Naive thymus-derived CD4-positive, alpha-beta T cell (primary cell): ENCODE data around the gene HDAC4. TPM values are rescaled to one million over a fixed set of nuclear protein-coding genes. Genes with fewer than 3 reads are reported as not detected.

ENCODE experiments used
- ATAC-seq: fragments of 150-1000 bp; cut with Tn5 transposase; 2 replicates; pipeline ENCODE4 v1.10.0; 2021; ENCODE audit warnings: mild to moderate bottlenecking, moderate library complexity
- CTCF ChIA-PET: fragments of 350-600 bp; sonication (Branson Sonifier 250); formaldehyde crosslinking; loops from one replicate; lab custom pipeline; 2021; ENCODE audit warnings: antibody characterized with exemption; lab: Charles Lee
- POLR2A ChIA-PET: fragments of 350-600 bp; sonication (Branson Sonifier 250); formaldehyde crosslinking; loops from one replicate; lab custom pipeline; 2021; ENCODE audit warnings: antibody characterized with exemption, inconsistent platforms; lab: Charles Lee
- DNase-seq, 9 donors: peaks; one replicate each; pipeline versions ENCODE4 v3.0.0 to v3.0.0-alpha.2; 2020 to 2022; ENCODE audit warnings: mixed read lengths in 1 of 9
- H3K27ac ChIP-seq: one replicate; pipeline ENCODE4 v1.7.0; 2013; ENCODE audit warnings: mild to moderate bottlenecking, low read depth, low read length, moderate library complexity
- H3K27me3 ChIP-seq, 2 donors: one replicate each; pipeline ENCODE4 v1.7.0; 2013; ENCODE audit warnings: low read length in 2 of 2, mild to moderate bottlenecking in 2 of 2, moderate library complexity in 2 of 2; ENCODE audit not compliant: control insufficient read depth in 2 of 2, insufficient read depth in 2 of 2
- H3K36me3 ChIP-seq, 3 experiments: 1 replicate in 2 of 3; 2 replicates in 1 of 3; pipeline ENCODE4 v1.7.0; 2013; ENCODE audit warnings: low read length in 3 of 3, mild to moderate bottlenecking in 3 of 3, moderate library complexity in 1 of 3; ENCODE audit not compliant: insufficient read depth in 3 of 3, control insufficient read depth in 2 of 3
- H3K4me1 ChIP-seq, 2 donors: one replicate each; pipeline ENCODE4 v1.7.0; 2013; ENCODE audit warnings: low read length in 2 of 2, mild to moderate bottlenecking in 2 of 2, moderate library complexity in 1 of 2; ENCODE audit not compliant: control insufficient read depth in 2 of 2, insufficient read depth in 2 of 2
- H3K4me3 ChIP-seq: 2 replicates; pipeline ENCODE4 v1.7.0; 2013; ENCODE audit warnings: mild to moderate bottlenecking, low read length
- H3K9me3 ChIP-seq, 3 experiments: 1 replicate in 2 of 3; 2 replicates in 1 of 3; pipeline ENCODE4 v1.7.0; 2013; ENCODE audit warnings: low read length in 3 of 3; ENCODE audit not compliant: control insufficient read depth in 2 of 3
- H3K27ac Mint-ChIP-seq, 9 donors: one replicate each; pipeline ENCODE4 v1.8.0; 2020 to 2022; ENCODE audit warnings: mixed read lengths in 9 of 9, mild to moderate bottlenecking in 8 of 9, moderate library complexity in 5 of 9, inconsistent platforms in 2 of 9
- H3K27me3 Mint-ChIP-seq, 5 donors: one replicate each; pipeline ENCODE4 v1.8.0; 2021 to 2022; ENCODE audit warnings: mixed read lengths in 5 of 5, mild to moderate bottlenecking in 1 of 5
- H3K36me3 Mint-ChIP-seq, 5 donors: one replicate each; pipeline ENCODE4 v1.8.0; 2020 to 2022; ENCODE audit warnings: mixed read lengths in 5 of 5, mild to moderate bottlenecking in 3 of 5, inconsistent platforms in 1 of 5
- H3K4me1 Mint-ChIP-seq, 7 donors: one replicate each; pipeline ENCODE4 v1.8.0; 2020 to 2022; ENCODE audit warnings: mixed read lengths in 7 of 7, mild to moderate bottlenecking in 3 of 7, inconsistent platforms in 1 of 7
- H3K4me3 Mint-ChIP-seq, 10 donors: one replicate each; pipeline ENCODE4 v1.8.0; 2020 to 2022; ENCODE audit warnings: mild to moderate bottlenecking in 10 of 10, mixed read lengths in 10 of 10, moderate library complexity in 6 of 10, inconsistent platforms in 2 of 10
- H3K9me3 Mint-ChIP-seq, 11 donors: one replicate each; pipeline ENCODE4 v1.8.0; 2020 to 2022; ENCODE audit warnings: mixed read lengths in 11 of 11, mild to moderate bottlenecking in 4 of 11, inconsistent platforms in 1 of 11, moderate library complexity in 1 of 11
- intact Hi-C, 2 donors: fragments of 100-400 bp; cut with micrococcal nuclease; formaldehyde crosslinking; loops; one replicate each; pipeline ENCODE4 v1.15.1; 2023
- polyA plus RNA-seq, 2 donors: library from polyadenylated mRNA; unstranded; fragments of 300-500 nt; fragmentation: Illumina TruSeq; gene quantifications; one replicate each; pipeline ENCODE4 v1.2.3, GENCODE V29; 2021
- total RNA-seq, 6 experiments: library from RNA in 5 of 6; stranded (reverse) in 5 of 6; gene quantifications; 1 replicate in 5 of 6; 2 replicates in 1 of 6; pipeline ENCODE4 v1.2.3 and lab custom pipeline; 2021 to 2026

The HDAC4 gene
- total and polyA plus RNA-seq, 7 experiments from 2014 or later, result 7.4 to 101 (median 55.3) TPM

DNA sequence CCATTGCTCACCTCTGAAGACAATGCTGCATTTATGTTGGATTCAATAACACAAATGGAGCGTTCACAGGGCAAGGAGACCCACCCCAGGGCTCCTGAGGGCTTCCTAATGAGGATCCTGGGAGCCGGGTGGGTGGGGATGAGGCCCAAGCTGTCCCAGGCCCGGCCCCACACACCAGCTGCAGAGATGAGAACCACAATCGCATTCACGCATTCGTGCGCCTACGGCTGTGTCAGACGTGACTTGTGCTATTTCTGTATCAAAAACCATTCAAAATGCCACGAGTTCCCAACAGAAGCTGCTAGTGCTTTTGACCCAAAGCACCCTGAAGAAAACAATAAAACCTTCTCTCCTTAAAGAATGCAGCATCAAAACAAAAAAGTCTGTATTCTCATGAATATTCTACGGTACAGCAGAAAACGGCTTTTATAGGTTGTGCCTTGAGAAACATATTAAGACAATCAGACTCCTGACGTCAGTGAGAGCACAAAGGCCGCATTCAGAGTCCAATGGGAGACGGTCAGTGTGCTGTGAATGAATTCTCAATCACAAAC, 205.4 kb downstream of the HDAC4 start:
- ATAC-seq, result no peak
- H3K27ac Mint-ChIP-seq, result peak overlapping the region in 1 of 9 donors; percentile 10
- Histone ChIP-seq H3K36me3 (peaks cover 0 to 16% (median 5%) of the 10 kb centered on the region in 3 experiments), H3K27ac (no peak overlapping the region), H3K4me3 (no peak overlapping the region), H3K9me3 (no peaks in the 10 kb centered on the region), H3K4me1 (no peaks in the 10 kb centered on the region), H3K27me3 (no peaks in the 10 kb centered on the region)
- CTCF ChIA-PET, result no interaction called here
- no peak for DNase-seq
- H3K4me1 Mint-ChIP-seq, result peaks cover 0 to 31% (median 22%) of the 10 kb centered on the region in 7 donors
- H3K9me3 Mint-ChIP-seq, result no peaks in the 10 kb centered on the region
- POLR2A ChIA-PET, result no interaction called here
- intact Hi-C loops, result no loop called here
- no peak overlapping the region for H3K4me3 Mint-ChIP-seq
- peaks cover 7 to 35% (median 13%) of the 10 kb centered on the region in 5 donors for H3K36me3 Mint-ChIP-seq
- no peaks in the 10 kb centered on the region for H3K27me3 Mint-ChIP-seq

DNA sequence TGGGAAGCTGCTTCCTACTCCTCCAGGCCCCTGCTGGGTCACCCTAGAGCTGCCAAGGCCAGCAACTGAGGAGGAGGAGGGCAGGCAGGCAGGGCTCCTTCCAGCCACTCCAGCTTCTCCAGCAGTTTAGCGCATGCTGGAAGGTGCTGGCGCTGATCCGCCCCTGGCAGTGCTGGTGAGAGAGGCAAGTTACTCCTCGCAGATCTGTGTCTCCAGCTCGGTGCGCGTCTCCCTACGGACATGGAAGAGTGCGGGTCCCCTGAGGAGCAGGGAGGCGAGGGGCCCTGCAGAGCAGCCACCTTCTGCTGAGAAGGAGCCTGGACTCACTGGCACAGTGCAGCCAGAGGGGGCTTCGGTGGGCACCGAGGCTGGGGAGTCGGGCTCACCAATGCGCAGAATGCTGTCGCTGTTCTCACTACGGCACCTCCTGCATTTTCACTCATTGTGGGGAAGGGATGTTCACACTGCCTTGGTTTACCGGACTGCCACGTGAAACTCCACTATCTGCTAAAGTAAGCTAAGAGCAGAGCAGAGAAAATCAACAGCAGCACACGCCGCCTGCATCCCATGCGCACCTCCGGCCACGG, 206.0 kb downstream of the HDAC4 start:
- intact Hi-C loops, result no loop called here
- Histone ChIP-seq H3K27me3 (no peaks in the 10 kb centered on the region), H3K27ac (no peak overlapping the region), H3K4me3 (no peak overlapping the region), H3K4me1 (no peaks in the 10 kb centered on the region), H3K9me3 (no peaks in the 10 kb centered on the region), H3K36me3 (peaks cover 0 to 20% (median 5%) of the 10 kb centered on the region in 3 experiments)
- Mint-ChIP-seq H3K9me3 (no peaks in the 10 kb centered on the region), H3K27me3 (no peaks in the 10 kb centered on the region), H3K4me1 (peaks cover 0 to 26% (median 21%) of the 10 kb centered on the region in 7 donors), H3K4me3 (no peak overlapping the region), H3K36me3 (peaks cover 13 to 41% (median 17%) of the 10 kb centered on the region in 5 donors), H3K27ac (peak overlapping the region in 1 of 9 donors; percentile 59)
- POLR2A ChIA-PET, result no interaction called here
- CTCF ChIA-PET, result no interaction called here
- ATAC-seq (no peak), DNase-seq (no peak)

- peaks cover 0 to 27% (median 5%) of the 10 kb centered on the region in 3 experiments for H3K36me3 ChIP-seq
- POLR2A ChIA-PET, result no interaction called here
Observed at GRCh38 chr2:239193925-239194677, 206.7 kb downstream of the HDAC4 start.

GRCh38 chr2:239193401-239193811, 207.4 kb downstream of the HDAC4 start:
- Mint-ChIP-seq H3K4me3 (no peak overlapping the region), H3K4me1 (peaks cover 0 to 22% (median 17%) of the 10 kb centered on the region in 7 donors), H3K9me3 (peaks cover 0 to 4% (median 0%) of the 10 kb centered on the region in 11 donors), H3K27me3 (no peaks in the 10 kb centered on the region), H3K27ac (peak overlapping the region in 2 of 9 donors; percentile 19 to 47), H3K36me3 (peaks cover 17 to 45% (median 18%) of the 10 kb centered on the region in 5 donors)
- H3K36me3 ChIP-seq, result peaks cover 0 to 31% (median 11%) of the 10 kb centered on the region in 3 experiments
- DNase-seq (no peak), ATAC-seq (no peak)
- intact Hi-C loops, result no loop called here
- no peaks in the 10 kb centered on the region for H3K27me3 ChIP-seq
- no peaks in the 10 kb centered on the region for H3K4me1 ChIP-seq
- CTCF ChIA-PET, result no interaction called here
- peaks cover 0 to 6% (median 0%) of the 10 kb centered on the region in 3 experiments for H3K9me3 ChIP-seq
- H3K27ac ChIP-seq, result no peak overlapping the region
- POLR2A ChIA-PET, result no interaction called here
- no peak overlapping the region for H3K4me3 ChIP-seq

More at GRCh38 chr2:239193925-239194677, 206.7 kb downstream of the HDAC4 start:
- peaks cover 0 to 26% (median 21%) of the 10 kb centered on the region in 7 donors for H3K4me1 Mint-ChIP-seq
- intact Hi-C loops, result no loop called here
- Histone ChIP-seq H3K4me1 (no peaks in the 10 kb centered on the region), H3K27me3 (no peaks in the 10 kb centered on the region), H3K9me3 (no peaks in the 10 kb centered on the region), H3K27ac (no peak overlapping the region), H3K4me3 (no peak overlapping the region)
- peaks cover 16 to 45% (median 18%) of the 10 kb centered on the region in 5 donors for H3K36me3 Mint-ChIP-seq
- H3K9me3 Mint-ChIP-seq, result peaks cover 0 to 2% (median 0%) of the 10 kb centered on the region in 11 donors
- no peak for ATAC-seq
- CTCF ChIA-PET, result no interaction called here
- H3K27ac Mint-ChIP-seq, result peak overlapping the region in 2 of 9 donors; percentile 3 to 47
- H3K27me3 Mint-ChIP-seq, result no peaks in the 10 kb centered on the region
- no peak for DNase-seq
- H3K4me3 Mint-ChIP-seq, result no peak overlapping the region

GRCh38 chr2:239192975-239193374, 207.8 kb downstream of the HDAC4 start:
- H3K27me3 ChIP-seq, result no peaks in the 10 kb centered on the region
- no peak overlapping the region for H3K4me3 Mint-ChIP-seq

GRCh38 chr2:239192456-239192855, 208.4 kb downstream of the HDAC4 start:
- Histone ChIP-seq H3K27ac (no peak overlapping the region), H3K9me3 (peaks cover 0 to 6% (median 0%) of the 10 kb centered on the region in 3 experiments), H3K36me3 (peaks cover 0 to 34% (median 11%) of the 10 kb centered on the region in 3 experiments), H3K4me1 (no peaks in the 10 kb centered on the region), H3K4me3 (no peak overlapping the region), H3K27me3 (no peaks in the 10 kb centered on the region)
- POLR2A ChIA-PET, result no interaction called here
- DNase-seq (no peak), ATAC-seq (peak; percentile 24)
- peaks cover 0 to 4% (median 0%) of the 10 kb centered on the region in 11 donors for H3K9me3 Mint-ChIP-seq
- H3K36me3 Mint-ChIP-seq, result peaks cover 16 to 46% (median 22%) of the 10 kb centered on the region in 5 donors
- H3K4me3 Mint-ChIP-seq, result peak overlapping the region in 1 of 10 donors; percentile 45
- intact Hi-C loops, result no loop called here
- no peaks in the 10 kb centered on the region for H3K27me3 Mint-ChIP-seq
- peaks cover 0 to 22% (median 15%) of the 10 kb centered on the region in 7 donors for H3K4me1 Mint-ChIP-seq
- CTCF ChIA-PET, result no interaction called here
- H3K27ac Mint-ChIP-seq, result peak overlapping the region in 3 of 9 donors; percentile 21 to 68 (median 59)

More at GRCh38 chr2:239192975-239193374, 207.8 kb downstream of the HDAC4 start:
- DNase-seq, result no peak
- Histone ChIP-seq H3K27ac (no peak overlapping the region), H3K4me3 (no peak overlapping the region), H3K9me3 (peaks cover 0 to 6% (median 0%) of the 10 kb centered on the region in 3 experiments), H3K36me3 (peaks cover 0 to 31% (median 11%) of the 10 kb centered on the region in 3 experiments), H3K4me1 (no peaks in the 10 kb centered on the region)
- H3K27ac Mint-ChIP-seq, result peak overlapping the region in 3 of 9 donors; percentile 21 to 68 (median 59)
- peaks cover 0 to 22% (median 17%) of the 10 kb centered on the region in 7 donors for H3K4me1 Mint-ChIP-seq
- peaks cover 17 to 46% (median 22%) of the 10 kb centered on the region in 5 donors for H3K36me3 Mint-ChIP-seq
- POLR2A ChIA-PET, result no interaction called here
- intact Hi-C loops, result no loop called here
- no peak for ATAC-seq
- H3K9me3 Mint-ChIP-seq, result peaks cover 0 to 4% (median 0%) of the 10 kb centered on the region in 11 donors
- CTCF ChIA-PET, result no interaction called here
- no peaks in the 10 kb centered on the region for H3K27me3 Mint-ChIP-seq
